Anterior cingulate cortex (tissue), 58 donors: ENCODE data around the gene DGKI.

Experiments used
- DNase-seq, 58 donors: peaks; one replicate each; lab custom pipeline; 2025; lab: John Stamatoyannopoulos, UW

The DGKI gene

DNA sequence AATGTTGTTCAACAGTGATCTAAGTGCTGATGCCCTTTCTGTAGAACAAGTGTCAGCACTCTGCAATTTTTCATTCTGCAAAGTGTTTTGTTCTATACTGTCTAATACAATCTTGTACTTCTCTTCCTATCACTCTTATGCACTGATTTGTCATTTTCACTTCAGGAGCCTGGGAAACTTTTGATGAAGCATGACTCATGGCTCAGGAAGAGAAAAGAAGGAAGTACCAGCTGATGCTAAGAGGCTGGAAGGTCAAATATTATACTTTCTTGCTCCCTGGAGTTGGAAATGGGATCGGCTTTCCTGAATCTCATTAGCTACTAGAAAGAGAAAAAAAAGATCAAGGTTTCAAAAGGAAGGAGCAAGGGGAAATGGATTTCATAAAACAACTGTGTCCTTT lies 45.8 kb downstream of the DGKI start:
- DNase-seq, result no peak

DNA sequence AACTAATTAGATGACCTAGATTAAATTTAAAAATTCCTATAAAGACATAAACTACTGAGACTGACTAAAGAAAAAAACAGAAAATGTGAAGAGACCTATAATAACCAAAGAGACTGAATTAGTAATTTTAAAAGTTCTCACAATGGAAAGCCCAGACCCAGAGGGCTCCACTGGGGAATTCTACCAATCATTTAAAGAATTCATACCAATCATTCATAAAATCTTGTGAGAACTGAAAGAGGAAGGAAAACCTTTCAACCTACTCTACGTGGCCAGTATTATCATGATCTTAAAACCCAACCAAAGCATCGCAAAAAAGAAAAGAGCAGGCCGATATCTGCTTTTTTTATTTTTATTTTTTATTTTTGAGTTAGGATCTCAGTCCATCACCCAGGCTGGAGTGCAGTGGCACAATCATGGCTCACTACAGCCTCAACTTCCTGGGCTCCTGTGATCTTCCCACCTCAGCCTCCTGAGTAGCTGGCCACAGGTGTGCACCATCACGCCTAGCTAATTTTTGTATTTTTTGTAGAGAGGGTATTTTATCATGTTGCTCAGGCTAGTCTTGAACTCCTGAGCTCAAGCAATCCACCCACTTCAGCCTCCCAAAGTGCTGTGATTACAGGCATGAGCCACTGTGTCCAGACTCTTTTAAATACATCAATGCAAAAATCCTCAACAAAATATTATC lies 48.6 kb downstream of the DGKI start:
- no peak for DNase-seq

DNA sequence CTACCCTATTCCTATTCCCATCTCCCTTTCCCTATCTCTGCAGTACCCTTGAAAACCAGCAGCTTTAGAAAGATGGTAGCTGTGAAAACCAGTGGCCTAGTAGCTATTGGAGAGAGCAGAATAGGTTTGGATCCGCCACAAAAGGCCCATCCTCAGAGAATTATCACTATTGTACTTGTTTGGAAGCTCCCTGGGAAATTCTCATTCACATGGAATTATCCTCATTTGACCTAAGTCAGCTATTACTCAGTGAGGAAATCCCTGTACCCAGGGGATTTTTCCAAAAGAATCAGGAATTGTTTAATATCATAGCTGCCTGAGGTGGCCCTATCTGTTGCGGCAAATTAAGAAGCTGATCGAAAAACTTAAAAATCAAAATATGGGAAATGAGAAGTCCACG lies 51.6 kb downstream of the DGKI start:
- no peak for DNase-seq

DNA sequence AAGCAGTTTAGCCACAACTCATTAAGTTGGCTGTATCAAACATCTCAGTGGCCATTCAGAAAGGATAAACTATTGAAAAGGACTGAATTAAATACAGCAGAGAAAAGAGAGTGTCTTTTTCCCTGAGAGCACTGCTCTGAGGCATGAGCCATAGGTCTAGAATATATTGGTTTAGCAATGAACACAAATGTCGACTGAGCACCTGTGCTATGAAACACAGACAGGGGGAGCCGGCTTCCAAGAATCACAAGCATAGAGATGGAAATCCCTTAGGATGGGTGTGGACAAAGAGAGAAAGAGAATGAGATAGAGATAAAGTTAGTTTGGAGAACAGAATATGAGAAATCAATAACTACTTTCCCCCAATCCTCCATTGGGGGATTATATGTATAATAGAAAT lies 54.8 kb downstream of the DGKI start:
- no peak for DNase-seq

DNA sequence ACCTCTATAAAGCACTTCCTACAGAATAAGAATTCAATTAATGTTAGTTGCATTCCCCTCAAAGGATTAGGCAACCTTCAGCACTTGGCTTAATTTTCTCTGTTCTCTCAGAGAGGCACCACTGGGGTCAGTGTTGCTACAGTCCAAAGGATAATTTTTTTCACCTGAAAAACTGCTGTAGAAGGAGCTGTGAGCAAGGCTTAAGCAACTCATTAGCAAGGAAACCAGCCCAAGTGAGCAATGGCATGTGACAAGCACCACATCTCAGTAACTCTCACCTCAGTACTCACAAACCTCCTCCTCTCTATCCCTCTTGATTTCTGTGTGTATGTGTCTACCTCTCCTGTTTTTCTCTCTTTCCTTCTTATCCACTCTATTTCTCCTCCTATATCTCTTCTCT lies 55.9 kb downstream of the DGKI start:
- no peak for DNase-seq

DNA sequence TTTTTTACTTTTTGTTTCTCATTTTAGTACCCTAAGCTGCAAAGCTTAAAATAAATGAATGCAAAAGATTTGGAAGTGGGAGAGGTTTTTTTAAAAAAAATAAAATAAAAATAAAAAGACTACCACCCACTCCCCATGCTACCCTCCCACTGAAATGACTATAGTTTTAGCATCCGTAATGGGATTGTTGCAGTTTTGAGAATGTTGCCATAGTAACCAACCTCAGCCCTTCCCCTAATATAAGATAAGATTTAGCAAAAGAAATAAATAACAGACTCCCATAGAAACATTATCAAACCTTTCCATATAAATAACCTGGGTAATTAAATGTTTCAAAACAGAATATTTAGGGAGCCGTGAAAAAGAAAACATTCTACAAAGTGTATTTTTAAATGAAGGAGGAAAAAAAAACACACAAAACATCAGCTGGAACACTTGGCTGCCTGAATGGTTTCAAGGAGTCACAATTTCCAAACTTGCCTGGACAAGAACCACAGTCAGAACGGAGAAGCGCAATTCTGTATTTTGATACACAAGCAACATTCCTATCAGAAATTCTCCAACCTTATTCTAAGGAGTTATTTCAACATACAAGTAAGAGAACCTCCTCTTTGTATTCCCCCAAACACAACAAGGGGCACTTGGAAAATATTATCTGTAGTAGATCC lies 57.4 kb downstream of the DGKI start:
- DNase-seq, result no peak

DNA sequence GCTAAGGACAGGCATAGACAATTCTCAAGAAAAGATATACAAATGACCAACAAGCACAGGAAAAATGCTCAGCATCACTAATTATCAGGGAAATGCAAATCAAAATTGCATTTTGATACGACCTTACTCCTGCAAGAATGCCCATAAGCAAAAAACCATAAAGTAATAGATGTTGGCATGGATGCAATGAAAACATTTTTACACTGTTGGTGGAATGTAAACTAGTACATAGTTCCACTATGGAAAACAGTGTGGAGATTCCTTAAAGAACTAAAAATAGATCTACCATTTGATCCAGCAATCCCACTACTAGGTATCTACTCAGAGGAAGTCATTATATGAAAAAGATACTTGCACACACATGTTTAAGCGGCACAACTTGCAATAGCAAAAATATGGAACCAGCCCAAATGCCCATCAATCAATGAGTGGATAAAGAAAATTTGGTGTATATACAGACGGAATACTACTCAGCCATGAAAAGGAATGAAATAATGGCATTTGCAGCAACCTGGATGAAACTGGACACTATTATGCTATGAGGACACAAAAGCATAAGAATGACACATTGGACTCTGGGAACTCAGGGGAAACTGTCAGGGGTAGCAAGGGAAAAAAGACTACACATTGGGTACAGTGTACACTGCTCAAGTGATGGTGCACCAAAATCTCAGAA lies 59.3 kb downstream of the DGKI start:
- DNase-seq, result no peak

DNA sequence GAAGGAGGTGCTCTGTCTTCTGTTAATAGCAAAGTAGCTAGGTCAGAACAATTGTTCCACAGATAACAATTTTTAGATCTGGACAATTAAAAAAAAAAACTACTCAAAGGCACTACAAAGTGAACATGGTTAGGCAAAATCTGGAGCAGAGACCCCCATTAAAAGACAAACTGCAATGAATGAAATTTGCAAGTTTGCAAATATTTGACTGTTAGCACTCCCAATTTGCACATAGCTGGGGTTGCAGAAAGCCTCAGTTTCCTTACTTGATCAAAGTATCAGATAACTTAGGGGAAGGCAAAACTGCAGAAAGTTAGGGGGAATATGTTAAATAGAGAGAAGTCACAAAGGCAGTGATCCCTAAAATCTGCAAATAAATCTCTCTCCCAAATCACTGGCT lies 68.3 kb downstream of the DGKI start:
- DNase-seq, result no peak

DNA sequence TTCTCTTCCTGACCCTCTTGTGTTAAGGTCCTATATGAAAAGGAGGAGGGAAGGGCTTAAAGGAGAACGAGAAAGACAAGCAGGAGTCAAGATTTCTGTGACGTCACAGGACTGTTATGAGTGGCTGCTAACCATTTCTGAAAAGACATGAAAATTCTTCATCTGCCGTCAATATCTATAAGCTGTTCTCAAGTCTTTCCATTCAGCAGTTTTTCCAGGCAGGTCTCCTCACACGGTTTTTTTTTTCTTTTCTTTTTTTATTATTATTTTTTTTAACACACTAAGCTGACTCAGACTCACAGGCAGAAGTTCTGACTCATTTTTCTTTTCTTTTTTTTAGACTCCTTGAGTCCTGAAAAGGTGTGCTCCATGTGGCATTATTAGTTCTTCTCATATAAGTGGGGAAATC lies 72.0 kb downstream of the DGKI start:
- no peak for DNase-seq

DNA sequence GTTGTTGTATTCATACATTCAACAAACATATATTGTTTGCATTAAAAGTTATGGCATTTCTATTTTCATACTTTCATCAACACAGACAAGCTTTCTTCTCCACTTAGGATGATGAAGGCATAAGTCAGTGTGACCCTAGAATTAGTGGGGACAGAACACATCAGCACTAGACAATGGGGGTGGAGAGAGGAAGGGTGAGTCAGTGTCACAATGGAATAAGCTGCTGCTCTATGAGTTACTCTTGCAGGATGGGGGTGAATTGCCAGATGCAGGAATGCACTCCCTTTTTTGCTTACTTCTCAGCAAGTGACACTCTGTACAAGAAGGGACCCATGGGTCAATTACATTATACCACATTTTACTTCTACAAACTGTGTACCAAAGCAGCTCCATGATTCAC lies 74.0 kb downstream of the DGKI start:
- DNase-seq, result peak in 2 of 58 donors; percentile 8 to 14

DNA sequence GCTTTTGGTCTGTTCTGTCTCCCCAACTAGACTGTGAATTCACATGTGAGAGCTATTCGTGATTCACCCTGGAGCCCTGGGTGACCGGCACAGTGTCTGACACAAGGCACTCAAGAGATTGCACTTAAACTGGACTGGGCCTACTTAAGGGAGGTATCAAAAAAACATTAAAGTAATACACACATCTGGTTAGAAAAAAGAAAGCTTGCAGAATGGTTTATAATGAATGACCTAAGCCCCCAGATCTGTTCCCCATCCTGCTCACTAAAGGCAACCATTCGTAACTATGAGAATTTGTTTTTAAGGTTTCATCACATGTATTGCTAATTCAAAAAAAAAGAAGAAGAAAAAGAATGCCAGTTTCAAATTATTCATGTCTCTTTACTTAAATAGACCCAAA lies 74.5 kb downstream of the DGKI start:
- DNase-seq, result no peak

DNA sequence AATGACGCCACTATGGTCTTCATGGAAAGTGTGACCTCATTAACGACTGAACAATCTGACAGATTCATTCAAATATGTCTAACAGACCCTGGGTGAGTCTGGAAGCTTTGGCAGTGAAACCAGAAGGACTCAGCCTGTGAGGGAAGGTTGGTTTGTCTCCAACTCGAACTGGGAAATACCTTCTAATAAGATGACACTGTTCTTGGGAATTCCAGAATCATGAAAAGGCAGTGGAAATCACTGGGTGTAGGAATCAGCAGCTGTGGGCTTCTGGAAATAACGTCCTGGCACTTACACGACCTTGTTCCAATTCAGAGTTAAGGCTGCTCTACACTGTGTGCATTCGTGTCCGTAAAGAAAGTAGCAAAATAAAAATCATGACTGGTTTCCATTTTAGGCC lies 75.1 kb downstream of the DGKI start:
- DNase-seq, result no peak

DNA sequence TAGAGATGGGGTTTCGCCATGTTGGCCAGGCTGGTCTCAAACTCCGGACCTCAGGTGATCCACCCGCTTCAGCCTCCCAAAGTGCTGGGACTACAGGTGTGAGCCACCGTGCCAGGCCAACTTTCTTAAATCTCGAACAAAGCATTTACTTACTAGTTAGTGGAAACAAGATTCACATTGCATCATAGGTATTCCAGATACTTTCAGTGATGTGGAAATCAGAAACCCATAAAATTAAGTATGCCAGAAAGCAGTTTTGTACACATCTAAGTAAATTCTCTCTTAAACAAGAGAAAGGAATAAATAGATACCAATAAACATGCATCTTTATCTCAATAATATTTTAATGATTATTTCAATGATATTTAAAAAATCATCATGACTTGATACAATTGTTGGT lies 75.5 kb downstream of the DGKI start:
- no peak for DNase-seq

DNA sequence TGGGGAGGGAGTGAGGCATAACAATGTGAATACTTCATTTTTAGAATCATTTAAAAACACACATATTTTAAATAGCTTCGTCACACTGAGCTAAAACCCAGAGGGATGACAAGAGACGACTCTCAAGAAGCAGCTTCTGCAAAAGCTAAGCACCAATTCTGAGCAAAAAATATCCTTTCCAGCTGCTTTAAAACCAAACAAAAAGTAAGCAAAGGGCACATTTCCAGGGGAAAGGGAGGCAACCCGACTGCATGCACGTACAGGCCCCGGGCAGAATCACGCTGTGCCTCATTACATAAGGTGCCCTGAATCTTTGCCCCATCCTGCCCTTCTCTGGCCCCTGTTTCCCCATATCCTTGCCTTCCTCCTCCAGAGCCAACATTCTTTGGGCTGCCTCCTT lies 78.4 kb downstream of the DGKI start:
- no peak for DNase-seq

DNA sequence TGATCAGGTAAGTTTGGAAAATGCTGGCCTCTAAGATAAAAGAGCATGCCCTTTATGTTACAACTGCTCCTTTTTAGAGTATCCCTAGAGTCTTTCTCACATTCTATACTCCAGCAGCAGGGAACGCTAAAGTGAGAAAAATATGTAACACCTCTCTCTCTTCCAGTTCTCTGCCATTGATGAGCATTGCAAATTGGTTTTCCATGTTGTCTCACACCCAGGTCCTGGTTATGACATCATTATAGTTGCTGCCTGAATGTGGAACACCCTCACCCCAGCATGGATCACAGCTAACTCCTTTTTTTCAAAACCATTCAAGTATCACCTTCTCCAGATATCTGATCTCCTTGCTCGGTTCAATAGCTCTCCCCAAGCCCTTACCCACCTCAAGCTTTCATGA lies 84.4 kb downstream of the DGKI start:
- no peak for DNase-seq

DNA sequence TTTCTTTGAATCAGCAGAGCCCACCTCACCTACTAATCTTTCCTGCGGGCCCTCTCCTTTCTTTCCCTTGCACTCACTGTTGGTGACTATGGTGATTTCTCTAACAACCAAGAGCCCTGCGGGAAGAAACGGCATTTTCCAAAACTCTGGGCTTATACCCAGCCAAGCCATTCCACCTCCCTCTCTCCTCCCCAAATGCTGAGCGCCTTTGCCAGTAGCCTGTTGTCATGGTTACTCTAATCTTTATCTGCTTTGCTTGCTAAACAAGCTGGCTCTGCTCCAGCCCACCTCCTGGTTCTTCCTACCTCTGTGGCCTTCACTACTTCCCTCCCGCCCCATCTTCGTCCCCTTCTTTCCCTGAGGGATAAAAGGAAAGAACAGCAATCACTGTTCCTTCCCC lies 86.7 kb downstream of the DGKI start:
- DNase-seq, result peak in 37 of 58 donors; percentile 3 to 74 (median 35)

DNA sequence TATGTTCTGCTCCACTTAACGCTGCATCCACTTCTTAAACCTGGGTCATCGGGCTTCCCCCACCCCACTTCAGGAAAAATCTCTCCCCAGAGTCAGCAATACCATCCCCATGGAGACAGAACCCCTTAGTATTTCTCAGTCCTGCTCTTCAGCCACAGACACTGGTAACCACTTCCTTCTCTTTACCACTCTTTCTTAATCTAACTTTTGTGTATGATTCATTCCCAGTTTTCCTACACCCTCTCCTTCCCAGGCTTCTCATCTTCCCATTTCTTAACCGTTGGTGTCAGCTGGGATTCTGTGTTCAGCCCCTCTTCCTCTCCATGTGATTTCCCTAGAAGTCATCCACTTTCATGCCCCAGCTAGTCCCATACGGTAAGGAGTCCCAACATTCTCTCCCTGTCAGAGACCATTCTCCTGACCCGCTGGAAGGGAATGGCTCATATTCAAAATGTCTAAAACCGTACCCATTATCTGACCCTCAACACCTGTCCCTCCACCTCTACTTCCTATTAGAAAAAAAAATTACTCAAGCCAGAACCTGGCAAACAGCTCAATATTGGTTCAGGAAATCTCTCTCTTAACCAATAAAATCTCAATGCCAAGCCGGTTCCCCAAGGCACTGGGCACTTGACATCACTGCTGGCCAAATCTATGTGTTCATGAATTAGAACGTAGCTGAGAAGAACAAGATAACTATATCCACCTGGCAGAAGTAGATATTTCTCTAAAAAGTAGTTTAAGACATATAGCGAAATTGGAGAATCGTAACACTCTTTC lies 89.4 kb downstream of the DGKI start:
- no peak for DNase-seq

DNA sequence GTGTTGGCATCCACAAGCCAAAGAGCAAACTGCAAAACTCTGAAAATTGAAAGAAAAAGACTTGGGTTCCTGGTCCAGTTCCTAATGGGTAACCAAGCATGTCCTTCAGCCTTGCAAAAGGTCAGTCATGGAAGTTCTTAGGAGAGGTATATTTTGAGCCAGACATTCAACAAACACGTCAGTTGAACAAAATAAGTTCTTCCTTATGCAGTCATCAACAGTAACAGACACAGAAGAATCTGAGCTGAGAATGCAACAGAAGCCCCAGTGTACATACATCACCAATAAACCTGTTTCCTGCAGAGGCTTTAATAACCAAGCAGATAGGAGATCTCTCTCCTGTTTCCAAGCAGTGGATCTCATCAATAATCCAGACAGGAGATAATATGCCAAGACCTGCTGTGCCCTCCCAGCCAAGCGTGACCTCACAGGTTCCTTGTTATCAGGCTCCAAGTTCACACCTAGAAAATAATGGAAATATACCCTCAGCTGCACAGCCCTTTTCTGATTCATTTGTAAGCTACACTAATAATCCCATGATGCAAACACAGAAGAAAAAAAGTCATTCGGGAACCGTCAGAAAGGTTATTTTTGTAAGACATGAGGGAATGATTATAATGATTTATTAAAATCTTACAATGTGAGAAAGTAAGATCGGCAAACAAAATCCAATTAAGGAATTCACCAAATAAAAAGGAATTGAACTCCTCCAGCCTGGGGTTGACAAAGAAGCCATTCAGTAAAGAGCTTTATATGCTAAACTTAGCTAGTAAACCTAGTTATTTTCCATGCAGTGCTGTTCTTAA lies 90.7 kb downstream of the DGKI start:
- DNase-seq, result no peak

DNA sequence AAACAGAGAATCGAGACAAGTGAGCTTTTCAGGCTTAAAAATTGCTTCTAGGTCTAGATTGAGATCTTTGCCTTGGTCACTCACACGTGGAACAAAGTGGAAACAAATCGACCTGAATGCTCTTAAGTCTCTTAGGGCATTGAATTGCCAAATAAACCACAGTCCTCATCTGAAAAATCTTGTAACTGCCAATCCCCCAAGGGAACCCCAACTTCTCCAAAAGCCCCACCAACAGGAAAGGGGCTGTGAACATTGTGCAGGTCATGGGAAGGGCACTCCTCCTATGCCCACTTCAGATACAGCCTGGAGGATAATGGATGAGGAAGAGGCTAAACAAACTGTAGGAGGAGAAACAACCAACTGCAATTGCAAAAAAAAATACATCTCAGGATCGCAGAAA lies 91.3 kb downstream of the DGKI start:
- DNase-seq, result no peak
